ENCODE measurements around the gene GNPDA1.

DNA sequence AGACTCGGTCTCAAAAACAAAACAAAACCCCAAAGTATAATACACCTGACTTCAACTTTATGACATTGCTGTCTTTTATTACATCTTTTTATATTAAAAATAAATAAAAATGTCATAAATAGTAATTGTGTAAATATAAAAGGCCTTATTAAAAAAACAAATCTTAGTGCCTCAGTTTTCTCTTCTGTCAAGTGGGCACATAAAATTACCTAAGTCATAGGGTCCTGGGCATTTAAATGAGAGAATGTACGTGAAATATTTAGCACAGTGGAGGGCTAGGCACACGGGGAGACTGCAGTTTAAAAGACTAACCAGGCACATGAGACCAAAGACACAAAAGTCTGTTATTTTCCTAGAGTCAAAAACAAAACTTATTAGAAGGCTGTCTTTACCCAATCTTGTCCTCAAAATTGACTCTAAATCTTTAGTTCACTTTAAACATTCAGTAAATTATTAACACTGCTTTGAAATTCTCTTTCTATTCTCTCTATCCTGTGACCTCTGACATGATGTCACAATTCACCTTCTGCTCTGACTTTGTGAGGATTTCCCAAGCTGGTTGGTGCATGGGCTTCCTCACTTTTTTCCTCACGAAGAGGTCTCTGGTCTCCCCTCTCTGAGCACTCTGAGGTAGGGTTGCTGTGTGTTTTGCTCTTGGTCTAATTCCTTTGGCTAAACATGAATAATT is 46.4 kb downstream of the GNPDA1 start:
- TF ChIP-seq, protein P1, sequence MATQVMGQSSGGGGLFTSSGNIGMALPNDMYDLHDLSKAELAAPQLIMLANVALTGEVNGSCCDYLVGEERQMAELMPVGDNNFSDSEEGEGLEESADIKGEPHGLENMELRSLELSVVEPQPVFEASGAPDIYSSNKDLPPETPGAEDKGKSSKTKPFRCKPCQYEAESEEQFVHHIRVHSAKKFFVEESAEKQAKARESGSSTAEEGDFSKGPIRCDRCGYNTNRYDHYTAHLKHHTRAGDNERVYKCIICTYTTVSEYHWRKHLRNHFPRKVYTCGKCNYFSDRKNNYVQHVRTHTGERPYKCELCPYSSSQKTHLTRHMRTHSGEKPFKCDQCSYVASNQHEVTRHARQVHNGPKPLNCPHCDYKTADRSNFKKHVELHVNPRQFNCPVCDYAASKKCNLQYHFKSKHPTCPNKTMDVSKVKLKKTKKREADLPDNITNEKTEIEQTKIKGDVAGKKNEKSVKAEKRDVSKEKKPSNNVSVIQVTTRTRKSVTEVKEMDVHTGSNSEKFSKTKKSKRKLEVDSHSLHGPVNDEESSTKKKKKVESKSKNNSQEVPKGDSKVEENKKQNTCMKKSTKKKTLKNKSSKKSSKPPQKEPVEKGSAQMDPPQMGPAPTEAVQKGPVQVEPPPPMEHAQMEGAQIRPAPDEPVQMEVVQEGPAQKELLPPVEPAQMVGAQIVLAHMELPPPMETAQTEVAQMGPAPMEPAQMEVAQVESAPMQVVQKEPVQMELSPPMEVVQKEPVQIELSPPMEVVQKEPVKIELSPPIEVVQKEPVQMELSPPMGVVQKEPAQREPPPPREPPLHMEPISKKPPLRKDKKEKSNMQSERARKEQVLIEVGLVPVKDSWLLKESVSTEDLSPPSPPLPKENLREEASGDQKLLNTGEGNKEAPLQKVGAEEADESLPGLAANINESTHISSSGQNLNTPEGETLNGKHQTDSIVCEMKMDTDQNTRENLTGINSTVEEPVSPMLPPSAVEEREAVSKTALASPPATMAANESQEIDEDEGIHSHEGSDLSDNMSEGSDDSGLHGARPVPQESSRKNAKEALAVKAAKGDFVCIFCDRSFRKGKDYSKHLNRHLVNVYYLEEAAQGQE (IDR thresholded peaks at IDR 0.05) = no peak
- TF ChIP-seq, protein P2, sequence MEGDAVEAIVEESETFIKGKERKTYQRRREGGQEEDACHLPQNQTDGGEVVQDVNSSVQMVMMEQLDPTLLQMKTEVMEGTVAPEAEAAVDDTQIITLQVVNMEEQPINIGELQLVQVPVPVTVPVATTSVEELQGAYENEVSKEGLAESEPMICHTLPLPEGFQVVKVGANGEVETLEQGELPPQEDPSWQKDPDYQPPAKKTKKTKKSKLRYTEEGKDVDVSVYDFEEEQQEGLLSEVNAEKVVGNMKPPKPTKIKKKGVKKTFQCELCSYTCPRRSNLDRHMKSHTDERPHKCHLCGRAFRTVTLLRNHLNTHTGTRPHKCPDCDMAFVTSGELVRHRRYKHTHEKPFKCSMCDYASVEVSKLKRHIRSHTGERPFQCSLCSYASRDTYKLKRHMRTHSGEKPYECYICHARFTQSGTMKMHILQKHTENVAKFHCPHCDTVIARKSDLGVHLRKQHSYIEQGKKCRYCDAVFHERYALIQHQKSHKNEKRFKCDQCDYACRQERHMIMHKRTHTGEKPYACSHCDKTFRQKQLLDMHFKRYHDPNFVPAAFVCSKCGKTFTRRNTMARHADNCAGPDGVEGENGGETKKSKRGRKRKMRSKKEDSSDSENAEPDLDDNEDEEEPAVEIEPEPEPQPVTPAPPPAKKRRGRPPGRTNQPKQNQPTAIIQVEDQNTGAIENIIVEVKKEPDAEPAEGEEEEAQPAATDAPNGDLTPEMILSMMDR (IDR thresholded peaks at IDR 0.05; ENCODE audit: low read depth, low read length, missing input control) = no peak
- TF ChIP-seq, protein P3, sequence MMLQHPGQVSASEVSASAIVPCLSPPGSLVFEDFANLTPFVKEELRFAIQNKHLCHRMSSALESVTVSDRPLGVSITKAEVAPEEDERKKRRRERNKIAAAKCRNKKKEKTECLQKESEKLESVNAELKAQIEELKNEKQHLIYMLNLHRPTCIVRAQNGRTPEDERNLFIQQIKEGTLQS (IDR thresholded peaks at IDR 0.05) = no peak
- TF ChIP-seq JUND (IDR thresholded peaks at IDR 0.05) = peak in 1 of 2 donors; percentile 44
